ENCODE data around the gene CLEC20A.

CLEC20A gene

DNA sequence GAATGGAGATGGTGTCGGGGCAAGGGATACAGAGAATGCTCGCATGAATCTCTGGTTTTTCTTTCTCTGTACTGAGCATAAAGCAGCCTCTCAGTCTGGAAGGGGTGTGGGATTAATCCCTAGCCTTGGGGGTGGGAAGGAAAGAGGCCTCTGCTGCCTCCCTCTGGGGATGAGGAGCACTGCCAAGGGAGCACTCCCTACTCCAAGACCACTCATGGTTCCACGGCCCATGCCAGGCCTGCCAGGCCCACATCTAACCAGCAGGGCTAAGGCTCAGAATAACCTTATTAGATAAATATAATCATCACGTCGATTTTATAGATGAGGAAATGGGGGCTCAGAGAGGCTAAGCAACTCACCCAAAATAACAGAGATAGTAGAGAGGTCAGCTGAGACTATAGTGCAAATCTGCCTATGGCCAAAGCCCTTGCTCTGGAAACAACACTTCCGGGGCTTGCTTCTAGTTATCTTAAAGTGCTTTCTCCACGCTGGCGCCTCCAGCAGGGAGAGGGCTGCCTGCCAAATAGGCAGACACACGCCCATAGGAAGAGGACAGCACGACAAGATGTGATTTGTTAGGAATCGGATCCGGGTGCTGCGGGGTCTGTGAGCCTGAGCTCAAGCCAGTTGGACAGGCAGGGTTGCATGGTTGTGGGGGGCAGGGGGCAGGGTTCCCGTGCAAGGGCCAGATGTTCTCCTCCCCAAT is 16.7 kb upstream of the CLEC20A start:
- no peak for TF ChIP-seq CTCF (conservative IDR thresholded peaks at IDR 0.05; ENCODE audit: low read length)
- no peak for TF ChIP-seq EZH2phosphoT487 (IDR thresholded peaks at IDR 0.05; ENCODE audit: borderline replicate concordance)

DNA sequence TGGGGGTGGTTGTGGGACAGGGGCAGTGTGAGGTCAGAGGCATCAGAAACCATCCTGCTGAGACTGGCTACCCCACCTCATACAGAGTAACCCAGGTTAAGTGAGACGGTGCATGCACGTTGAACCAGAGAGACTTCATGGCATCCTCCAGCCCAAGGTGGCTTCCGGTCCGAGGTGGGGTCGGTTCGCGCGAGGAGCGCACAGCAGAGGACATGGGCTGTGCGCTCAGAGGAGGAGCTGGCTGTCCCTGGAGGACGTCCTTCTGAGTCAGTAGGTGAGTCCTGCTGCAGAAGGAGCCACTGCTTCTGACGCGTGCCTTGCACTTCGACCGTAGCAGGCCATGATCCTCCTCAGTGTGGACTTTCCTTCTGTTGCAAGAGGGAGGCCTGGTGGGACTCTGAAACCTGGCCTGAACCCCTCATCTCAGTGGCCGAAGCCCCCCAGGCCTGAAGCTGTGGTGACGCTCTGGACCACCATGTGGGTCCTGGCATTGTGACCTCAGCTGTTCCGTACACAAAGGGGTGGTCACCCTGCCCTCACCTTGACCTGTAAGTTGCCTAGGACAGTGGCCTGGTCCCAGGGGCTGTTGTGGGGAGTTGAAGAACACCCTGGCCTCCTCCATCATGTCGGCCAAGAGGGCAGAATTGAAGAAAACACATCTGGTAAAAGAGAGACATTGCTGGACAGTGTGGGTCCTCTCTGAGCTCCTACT is 16.0 kb upstream of the CLEC20A start, which contains the start of gene TEX35:
Gene TEX35 (plus strand): TSS at position 544 of the 712 bp plus-strand sequence. CDS start 80 bp downstream, at position 624.
- Histone ChIP-seq H3K36me3 (ENCODE audit: insufficient read depth, low read length) (no peaks in the 10 kb centered on the region), H4K20me1 (ENCODE audit: insufficient read depth, low read length, poor library complexity, severe bottlenecking) (no peaks in the 10 kb centered on the region), H3K4me3 (ENCODE audit: low read length, poor library complexity, severe bottlenecking) (no peak within 1 kb of the TSS), H3F3A (ENCODE audit: low read depth) (no peaks in the 10 kb centered on the region), H3K4me1 (ENCODE audit: insufficient read depth, low read length, poor library complexity, severe bottlenecking) (no peaks in the 10 kb centered on the region), H3K4me2 (ENCODE audit: low read depth, low read length, poor library complexity, severe bottlenecking) (no peak within 1 kb of the TSS), H3K9ac (ENCODE audit: low read depth, low read length, poor library complexity, severe bottlenecking) (no peak within 1 kb of the TSS), H3K79me2 (ENCODE audit: insufficient read depth, low read length) (no peaks in the 10 kb centered on the region), H3K9me3 (ENCODE audit: insufficient read depth, low read depth, low read length) (no peaks in the 10 kb centered on the region), H3K27me3 (ENCODE audit: insufficient read depth, low read length, poor library complexity, severe bottlenecking) (no peaks in the 10 kb centered on the region), H3K9me2 (replicated peaks; ENCODE audit: low read depth, low read length) (no peaks in the 10 kb centered on the region), H2AFZ (ENCODE audit: low read length) (no peak within 1 kb of the TSS)
- TF ChIP-seq EZH2phosphoT487 (IDR thresholded peaks at IDR 0.05; ENCODE audit: borderline replicate concordance) (no peak), CTCF (conservative IDR thresholded peaks at IDR 0.05; ENCODE audit: low read length) (no peak)

More for the DNA sequence above, 16.7 kb upstream of the CLEC20A start:
- H3K4me2 ChIP-seq (ENCODE audit: low read depth, low read length, poor library complexity, severe bottlenecking) = no peak overlapping the region
- no peaks in the 10 kb centered on the region for H3K79me2 ChIP-seq (ENCODE audit: insufficient read depth, low read length)
- no peaks in the 10 kb centered on the region for H3K4me1 ChIP-seq (ENCODE audit: insufficient read depth, low read length, poor library complexity, severe bottlenecking)
- no peaks in the 10 kb centered on the region for H3K9me3 ChIP-seq (ENCODE audit: insufficient read depth, low read depth, low read length)
- no peak overlapping the region for H3K9ac ChIP-seq (ENCODE audit: low read depth, low read length, poor library complexity, severe bottlenecking)
- no peaks in the 10 kb centered on the region for H3K36me3 ChIP-seq (ENCODE audit: insufficient read depth, low read length)
- H3K9me2 ChIP-seq (replicated peaks; ENCODE audit: low read depth, low read length) = no peaks in the 10 kb centered on the region
- no peak overlapping the region for H2AFZ ChIP-seq (ENCODE audit: low read length)
- no peak overlapping the region for H3K4me3 ChIP-seq (ENCODE audit: low read length, poor library complexity, severe bottlenecking)
- no peaks in the 10 kb centered on the region for H3K27me3 ChIP-seq (ENCODE audit: insufficient read depth, low read length, poor library complexity, severe bottlenecking)
- H4K20me1 ChIP-seq (ENCODE audit: insufficient read depth, low read length, poor library complexity, severe bottlenecking) = no peaks in the 10 kb centered on the region
- no peaks in the 10 kb centered on the region for H3F3A ChIP-seq (ENCODE audit: low read depth)

GRCh38 chr1:178510155-178510554 is 13.4 kb upstream of the CLEC20A start:
- H3K9ac ChIP-seq (ENCODE audit: low read depth, low read length, poor library complexity, severe bottlenecking) = no peak overlapping the region
- H3K9me2 ChIP-seq (replicated peaks; ENCODE audit: low read depth, low read length) = no peaks in the 10 kb centered on the region
- no peaks in the 10 kb centered on the region for H3K4me1 ChIP-seq (ENCODE audit: insufficient read depth, low read length, poor library complexity, severe bottlenecking)
- H3K27me3 ChIP-seq (ENCODE audit: insufficient read depth, low read length, poor library complexity, severe bottlenecking) = no peaks in the 10 kb centered on the region
- no peaks in the 10 kb centered on the region for H3K9me3 ChIP-seq (ENCODE audit: insufficient read depth, low read depth, low read length)
- H3K4me2 ChIP-seq (ENCODE audit: low read depth, low read length, poor library complexity, severe bottlenecking) = no peak overlapping the region
- TF ChIP-seq EZH2phosphoT487 (IDR thresholded peaks at IDR 0.05; ENCODE audit: borderline replicate concordance) (no peak), CTCF (conservative IDR thresholded peaks at IDR 0.05; ENCODE audit: low read length) (no peak)
- no peak overlapping the region for H2AFZ ChIP-seq (ENCODE audit: low read length)
- H3K36me3 ChIP-seq (ENCODE audit: insufficient read depth, low read length) = no peaks in the 10 kb centered on the region
- H4K20me1 ChIP-seq (ENCODE audit: insufficient read depth, low read length, poor library complexity, severe bottlenecking) = no peaks in the 10 kb centered on the region
- H3F3A ChIP-seq (ENCODE audit: low read depth) = no peaks in the 10 kb centered on the region
- H3K79me2 ChIP-seq (ENCODE audit: insufficient read depth, low read length) = no peaks in the 10 kb centered on the region
- no peak overlapping the region for H3K4me3 ChIP-seq (ENCODE audit: low read length, poor library complexity, severe bottlenecking)
